ENCODE data around the gene PPID. TPM values are rescaled to one million over a fixed set of nuclear protein-coding genes. Genes with fewer than 3 reads are reported as not detected.

The PPID gene
- total and polyA plus RNA-seq, 9 of the 15 experiments (the other 6 are each of a cell fraction or from before 2014, with no cell fraction given) = 46.5 to 160 (median 98.6) TPM

GRCh38 chr4:158768555-158769174 is 45.5 kb upstream of the PPID start, which contains the start of gene FNIP2 (continued):
- peak; percentile 75; the same call in 1 of the 2 replicates for TF ChIP-seq PHF8 (IDR thresholded peaks at IDR 0.05; ENCODE audit: borderline replicate concordance, low read length)
- TF ChIP-seq TCFL5 (CRISPR knock-in tag; conservative IDR thresholded peaks at IDR 0.05) = no peak
- no peak for TF ChIP-seq PHF20 (IDR thresholded peaks at IDR 0.05; ENCODE audit: partially characterized antibody)
- TF ChIP-seq ETV6 (IDR thresholded peaks at IDR 0.05; ENCODE audit: borderline replicate concordance in 1 of 2, low read depth in 2 of 2, low read length in 1 of 2) = no peak; a peak in 1 of 4 replicates
- no peak for TF ChIP-seq ETV6 (CRISPR knock-in tag; IDR thresholded peaks at IDR 0.05; ENCODE audit: borderline replicate concordance)
- peak; percentile 89 for TF ChIP-seq GATAD2B (IDR thresholded peaks at IDR 0.05; ENCODE audit: borderline replicate concordance)
- TF ChIP-seq E2F8 (IDR thresholded peaks at IDR 0.05; ENCODE audit: low read depth, partially characterized antibody) = no peak
- no peak for TF ChIP-seq ADNP (tag; IDR thresholded peaks at IDR 0.05)
- TF ChIP-seq KLF16 (IDR thresholded peaks at IDR 0.05) = peak; percentile 52; the same call in 1 of the 2 replicates
- TF ChIP-seq NCOA2 (IDR thresholded peaks at IDR 0.05; ENCODE audit: partially characterized antibody in 2 of 2) = no peak
- TF ChIP-seq CHD4 (IDR thresholded peaks at IDR 0.05; ENCODE audit: insufficient read depth, insufficient replicate concordance, low read depth, low read length, poor library complexity, severe bottlenecking) = no peak
- TF ChIP-seq BRD9 (IDR thresholded peaks at IDR 0.05; ENCODE audit: low read depth, partially characterized antibody) = no peak
- no peak for TF ChIP-seq TFAM (CRISPR knock-in tag; conservative IDR thresholded peaks at IDR 0.05)
- TF ChIP-seq RB1 (IDR thresholded peaks at IDR 0.05; ENCODE audit: low read depth) = peak; percentile 88
- peak; percentile 74; the same call in 1 of the 2 replicates for TF ChIP-seq ZBTB1 (CRISPR knock-in tag; IDR thresholded peaks at IDR 0.05; ENCODE audit: borderline replicate concordance, low read depth)
- peak; percentile 56 for TF ChIP-seq SOX6 (IDR thresholded peaks at IDR 0.05)
- no peak for TF ChIP-seq NFE2L1 (tag; IDR thresholded peaks at IDR 0.05; ENCODE audit: borderline replicate concordance, low read depth)
- peak; percentile 50; the same call in 1 of the 2 replicates for TF ChIP-seq FOSL1 (tag; conservative IDR thresholded peaks at IDR 0.05)
- no peak for TF ChIP-seq LCOR (CRISPR knock-in tag; IDR thresholded peaks at IDR 0.05)
- TF ChIP-seq ZNF512 (tag; IDR thresholded peaks at IDR 0.05) = no peak
- no peak for TF ChIP-seq E2F4 (CRISPR knock-in tag; IDR thresholded peaks at IDR 0.05; ENCODE audit: low read depth)
- TF ChIP-seq ZBTB7A (IDR thresholded peaks at IDR 0.05; ENCODE audit: borderline replicate concordance, control insufficient read depth, low read depth, low read length) = peak; percentile 87; the same call in 1 of the 2 replicates
- no peak for TF ChIP-seq ZNF507 (tag; conservative IDR thresholded peaks at IDR 0.05)
